Activated CD8-positive, alpha-beta T cell treated with anti-CD3 and anti-CD28 coated beads, Interleukin-2, amount 10 ng/mL, durations not matched to agents 7 days and 5 days (primary cell): ENCODE data around the gene GALNT12. TPM values are rescaled to one million over a fixed set of nuclear protein-coding genes. Genes with fewer than 3 reads are reported as not detected.
A peak's percentile ranks its signal among the peaks of the same experiment; 100 is the strongest.

Experiments
- ATAC-seq: fragments of 150-1000 bp; cut with Tn5 transposase; one replicate; pipeline ENCODE4 v1.10.0; 2021; ENCODE audit warnings: moderate library complexity
- CTCF ChIA-PET: fragments of 350-600 bp; sonication (Branson Sonifier 250); formaldehyde crosslinking; loops from one replicate; lab custom pipeline; 2021; ENCODE audit warnings: antibody characterized with exemption; lab: Charles Lee
- POLR2A ChIA-PET: fragments of 350-600 bp; sonication (Branson Sonifier 250); formaldehyde crosslinking; loops from one replicate; lab custom pipeline; 2021; ENCODE audit warnings: antibody characterized with exemption; lab: Charles Lee
- DNase-seq: peaks from one replicate; pipeline ENCODE4 v3.0.0-alpha.2; 2020
- H3K27ac Mint-ChIP-seq: one replicate; pipeline ENCODE4 v1.8.0; 2021; ENCODE audit warnings: mild to moderate bottlenecking, mixed read lengths
- H3K27me3 Mint-ChIP-seq: one replicate; pipeline ENCODE4 v1.8.0; 2021; ENCODE audit warnings: low read depth, mixed read lengths
- H3K36me3 Mint-ChIP-seq: one replicate; pipeline ENCODE4 v1.8.0; 2021; ENCODE audit warnings: low read depth, mixed read lengths
- H3K4me1 Mint-ChIP-seq: one replicate; pipeline ENCODE4 v1.8.0; 2021; ENCODE audit warnings: low read depth, mixed read lengths
- H3K4me3 Mint-ChIP-seq: one replicate; pipeline ENCODE4 v1.8.0; 2021; ENCODE audit warnings: mild to moderate bottlenecking, mixed read lengths
- H3K9me3 Mint-ChIP-seq: one replicate; pipeline ENCODE4 v1.8.0; 2022; ENCODE audit warnings: mixed read lengths; ENCODE audit not compliant: insufficient read depth
- total RNA-seq, 2 experiments: library from RNA; stranded (reverse); gene quantifications; one replicate each; pipeline ENCODE4 v1.2.3, GENCODE V29; 2021

The GALNT12 gene
- total RNA-seq, 2 experiments from 2014 or later, result 7.9 to 8.8 TPM

GRCh38 chr9:98823666-98824334 lies 16.3 kb downstream of the GALNT12 start:
- Mint-ChIP-seq H3K4me1 (peaks cover 13% of the 10 kb centered on the region), H3K27me3 (no peaks in the 10 kb centered on the region), H3K9me3 (peaks cover 4% of the 10 kb centered on the region), H3K36me3 (peaks cover under 1% of the 10 kb centered on the region), H3K27ac (peak overlapping the region; percentile 2), H3K4me3 (no peak overlapping the region)
- POLR2A ChIA-PET, result no interaction called here
- DNase-seq (no peak), ATAC-seq (no peak)
- CTCF ChIA-PET, result no interaction called here

DNA sequence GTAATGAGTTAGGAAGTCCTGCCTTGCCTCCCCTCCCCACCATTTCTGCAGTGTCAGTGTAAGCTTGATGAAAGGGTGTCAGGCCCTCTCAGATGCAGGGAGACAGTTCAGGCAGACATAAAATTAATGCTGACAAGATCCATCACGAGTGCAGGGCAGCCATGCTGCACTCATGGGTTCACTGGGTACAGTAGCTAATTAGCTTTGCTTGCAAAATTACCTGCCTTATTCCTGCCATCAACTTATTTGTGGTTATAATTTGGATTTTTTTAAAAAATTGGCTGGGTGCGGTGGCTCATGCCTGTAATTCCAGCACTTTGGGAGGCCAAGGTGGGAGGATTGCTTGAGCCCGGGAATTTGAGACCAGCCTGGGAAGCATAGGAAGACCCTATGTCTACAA lies 17.9 kb downstream of the GALNT12 start:
- Mint-ChIP-seq H3K9me3 (no peaks in the 10 kb centered on the region), H3K36me3 (no peaks in the 10 kb centered on the region), H3K4me1 (peaks cover 3% of the 10 kb centered on the region), H3K4me3 (no peak overlapping the region), H3K27ac (no peak overlapping the region), H3K27me3 (no peaks in the 10 kb centered on the region)
- no peak for ATAC-seq
- ChIA-PET POLR2A (no interaction called here), CTCF (interaction anchor here (1.1 to 1.4 kb wide), 2 partner anchors 17 to 23 kb away, joined by 3 to 4 read pairs; no protein-coding TSS in a partner anchor)
- no peak for DNase-seq

GRCh38 chr9:98826716-98827115 lies 19.2 kb downstream of the GALNT12 start:
- no peak overlapping the region for H3K4me3 Mint-ChIP-seq
- DNase-seq, result no peak
- no peaks in the 10 kb centered on the region for H3K36me3 Mint-ChIP-seq
- H3K27ac Mint-ChIP-seq, result no peak overlapping the region
- ChIA-PET POLR2A (interaction anchor here (0.5 kb wide), 1 partner anchor 10 kb away, joined by 3 read pairs; no protein-coding TSS in a partner anchor), CTCF (no interaction called here)
- H3K9me3 Mint-ChIP-seq, result no peaks in the 10 kb centered on the region
- no peak for ATAC-seq
- peaks cover 3% of the 10 kb centered on the region for H3K4me1 Mint-ChIP-seq
- H3K27me3 Mint-ChIP-seq, result no peaks in the 10 kb centered on the region

GRCh38 chr9:98829766-98830165 lies 22.3 kb downstream of the GALNT12 start:
- Mint-ChIP-seq H3K4me1 (peaks cover 3% of the 10 kb centered on the region), H3K27me3 (no peaks in the 10 kb centered on the region), H3K9me3 (no peaks in the 10 kb centered on the region), H3K36me3 (no peaks in the 10 kb centered on the region), H3K4me3 (no peak overlapping the region), H3K27ac (no peak overlapping the region)
- DNase-seq (no peak), ATAC-seq (no peak)
- ChIA-PET POLR2A (no interaction called here), CTCF (interaction anchor here (2.2 to 2.3 kb wide), 2 partner anchors 18 to 19 kb away, joined by 7 to 8 read pairs; no protein-coding TSS in a partner anchor)

- DNase-seq (no peak), ATAC-seq (no peak)
- Mint-ChIP-seq H3K27me3 (no peaks in the 10 kb centered on the region), H3K4me3 (no peak overlapping the region), H3K36me3 (no peaks in the 10 kb centered on the region), H3K27ac (no peak overlapping the region), H3K9me3 (no peaks in the 10 kb centered on the region), H3K4me1 (peaks cover 3% of the 10 kb centered on the region)
- POLR2A ChIA-PET, result no interaction called here
- CTCF ChIA-PET, result interaction anchor here (2.2 to 2.3 kb wide), 2 partner anchors 17 to 19 kb away, joined by 7 to 8 read pairs; no protein-coding TSS in a partner anchor
Measured at GRCh38 chr9:98830554-98830953, 23.1 kb downstream of the GALNT12 start.

- ATAC-seq (no peak), DNase-seq (no peak)
- Mint-ChIP-seq H3K36me3 (no peaks in the 10 kb centered on the region), H3K9me3 (no peaks in the 10 kb centered on the region), H3K27me3 (no peaks in the 10 kb centered on the region), H3K4me1 (peaks cover 3% of the 10 kb centered on the region), H3K4me3 (no peak overlapping the region), H3K27ac (no peak overlapping the region)
- ChIA-PET CTCF (interaction anchor here (2.2 to 2.3 kb wide), 2 partner anchors 16 to 17 kb away, joined by 7 to 8 read pairs; no protein-coding TSS in a partner anchor), POLR2A (no interaction called here)
Measured at GRCh38 chr9:98831696-98832095, 24.2 kb downstream of the GALNT12 start.

DNA sequence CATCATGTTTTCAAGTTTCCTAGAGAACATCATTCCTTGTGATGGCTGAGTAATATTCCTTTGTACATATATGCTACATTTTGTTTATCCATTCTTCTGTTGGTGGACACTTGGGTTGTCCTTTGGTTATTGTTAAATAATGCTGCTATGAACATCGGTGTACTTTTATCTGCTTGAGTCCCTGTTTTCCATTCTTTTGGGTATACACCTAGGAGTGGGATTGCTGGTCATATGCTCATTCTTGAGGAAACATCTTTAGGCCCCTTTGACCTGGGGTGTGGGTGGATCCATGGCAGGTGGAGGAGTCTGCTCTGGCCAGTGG lies 25.3 kb downstream of the GALNT12 start:
- Mint-ChIP-seq H3K27me3 (no peaks in the 10 kb centered on the region), H3K9me3 (no peaks in the 10 kb centered on the region), H3K27ac (no peak overlapping the region), H3K36me3 (no peaks in the 10 kb centered on the region), H3K4me3 (no peak overlapping the region), H3K4me1 (peaks cover 3% of the 10 kb centered on the region)
- ATAC-seq (no peak), DNase-seq (no peak)
- ChIA-PET CTCF (no interaction called here), POLR2A (no interaction called here)

GRCh38 chr9:98833090-98833956 lies 25.9 kb downstream of the GALNT12 start:
- Mint-ChIP-seq H3K27ac (no peak overlapping the region), H3K9me3 (no peaks in the 10 kb centered on the region), H3K4me3 (no peak overlapping the region), H3K36me3 (no peaks in the 10 kb centered on the region), H3K27me3 (no peaks in the 10 kb centered on the region), H3K4me1 (no peaks in the 10 kb centered on the region)
- ChIA-PET CTCF (no interaction called here), POLR2A (no interaction called here)
- ATAC-seq, result no peak
- no peak for DNase-seq

- H3K9me3 Mint-ChIP-seq, result no peaks in the 10 kb centered on the region
- ChIA-PET POLR2A (no interaction called here), CTCF (no interaction called here)
- no peaks in the 10 kb centered on the region for H3K27me3 Mint-ChIP-seq
- H3K36me3 Mint-ChIP-seq, result no peaks in the 10 kb centered on the region
- no peak for ATAC-seq
- no peak overlapping the region for H3K27ac Mint-ChIP-seq
- H3K4me3 Mint-ChIP-seq, result no peak overlapping the region
- DNase-seq, result no peak
- no peaks in the 10 kb centered on the region for H3K4me1 Mint-ChIP-seq
Measured at GRCh38 chr9:98834386-98834785, 26.9 kb downstream of the GALNT12 start.

GRCh38 chr9:98836206-98836605 lies 28.7 kb downstream of the GALNT12 start:
- Mint-ChIP-seq H3K4me3 (no peak overlapping the region), H3K4me1 (no peaks in the 10 kb centered on the region), H3K27ac (no peak overlapping the region), H3K9me3 (no peaks in the 10 kb centered on the region), H3K36me3 (no peaks in the 10 kb centered on the region), H3K27me3 (no peaks in the 10 kb centered on the region)
- CTCF ChIA-PET, result interaction anchor here (0.9 to 1.0 kb wide), 2 partner anchors 13 to 16 kb away, joined by 3 read pairs; no protein-coding TSS in a partner anchor
- ATAC-seq (no peak), DNase-seq (no peak)
- POLR2A ChIA-PET, result no interaction called here

- Mint-ChIP-seq H3K4me3 (no peak overlapping the region), H3K4me1 (no peaks in the 10 kb centered on the region), H3K27me3 (no peaks in the 10 kb centered on the region), H3K27ac (no peak overlapping the region), H3K9me3 (no peaks in the 10 kb centered on the region), H3K36me3 (no peaks in the 10 kb centered on the region)
- DNase-seq, result no peak
- ChIA-PET POLR2A (interaction anchor here (0.5 to 0.6 kb wide), 2 partner anchors 176 to 989 kb away, joined by 3 read pairs; no protein-coding TSS in a partner anchor), CTCF (interaction anchor here (4.1 kb wide), 1 partner anchor 10 kb away, joined by 28 read pairs; no protein-coding TSS in a partner anchor)
- no peak for ATAC-seq
Measured at GRCh38 chr9:98837516-98837915, 30.0 kb downstream of the GALNT12 start.
